HepG2 (cell line): ENCODE measurements around the gene ALDH3B2. TPM values are rescaled to one million over a fixed set of nuclear protein-coding genes. Genes with fewer than 3 reads are reported as not detected.
A peak's percentile ranks its signal among the peaks of the same experiment; 100 is the strongest.

Source experiments
- ASH2L ChIP-seq: fragments of 300-600, 200-600 bp; sonication (generic); IDR thresholded peaks from 2 replicates; pipeline ENCODE4 v1.7.0; 2017; ENCODE audit warnings: low read depth, mild to moderate bottlenecking, moderate library complexity, mixed read lengths, low read length; ENCODE audit not compliant: insufficient read length
- BHLHE40 ChIP-seq: IDR thresholded peaks from 2 replicates; pipeline ENCODE4 v1.6.1; 2011; ENCODE audit warnings: low read length, improper control_type of control experiment
- BORCS8-MEF2B ChIP-seq: sonication (generic); formaldehyde crosslinking; IDR thresholded peaks from 2 replicates; pipeline ENCODE4 v1.8.0; 2022; ENCODE audit warnings: mild to moderate bottlenecking, missing genetic modification reagents
- BRD4 ChIP-seq: sonication (generic); formaldehyde crosslinking; IDR thresholded peaks from 2 replicates; pipeline ENCODE4 v1.4.0; 2020; ENCODE audit warnings: missing genetic modification reagents
- HBP1 ChIP-seq: IDR thresholded peaks from 2 replicates; pipeline ENCODE4 v1.6.1; 2016; ENCODE audit warnings: low read depth, control low read depth
- KLF16 ChIP-seq, 2 experiments: sonication (generic) in 1 of 2; formaldehyde crosslinking in 1 of 2; IDR thresholded peaks; 2 replicates each; pipeline versions ENCODE4 v1.6.1 to v1.8.0; 2016 to 2023; ENCODE audit warnings: missing genetic modification reagents in 2 of 2, missing compliant biosample characterization in 1 of 2
- MLXIP ChIP-seq: sonication (generic); formaldehyde crosslinking; IDR thresholded peaks from 2 replicates; pipeline ENCODE4 v1.9.0; 2021; ENCODE audit warnings: missing genetic modification reagents, borderline replicate concordance
- NCOA2 ChIP-seq: sonication (generic); formaldehyde crosslinking; IDR thresholded peaks from 2 replicates; pipeline ENCODE4 v1.8.0; 2022; ENCODE audit warnings: inconsistent platforms
- NR1H2 ChIP-seq: sonication (generic); formaldehyde crosslinking; IDR thresholded peaks from 2 replicates; pipeline ENCODE4 v1.8.1; 2022; ENCODE audit warnings: low read depth, missing genetic modification reagents, borderline replicate concordance
- SRY ChIP-seq: sonication (generic); formaldehyde crosslinking; IDR thresholded peaks from 2 replicates; pipeline ENCODE4 v1.8.0; 2022; ENCODE audit warnings: mild to moderate bottlenecking, missing genetic modification reagents
- ZBTB21 ChIP-seq: sonication (generic); formaldehyde crosslinking; IDR thresholded peaks from 2 replicates; pipeline ENCODE4 v1.4.0; 2020; ENCODE audit warnings: missing genetic modification reagents
- ZFP62 ChIP-seq: sonication (generic); formaldehyde crosslinking; IDR thresholded peaks from 2 replicates; pipeline ENCODE4 v1.4.0; 2020; ENCODE audit warnings: missing genetic modification reagents
- ZMYM3 ChIP-seq: sonication (generic); formaldehyde crosslinking; IDR thresholded peaks from 2 replicates; pipeline ENCODE4 v1.5.1; 2020; ENCODE audit warnings: mild to moderate bottlenecking, missing genetic modification reagents
- ZNF205 ChIP-seq: IDR thresholded peaks from 2 replicates; pipeline ENCODE4 v1.6.1; 2018; ENCODE audit warnings: missing biosample characterization, missing genetic modification reagents
- ZNF567 ChIP-seq: sonication (generic); formaldehyde crosslinking; IDR thresholded peaks from 2 replicates; pipeline ENCODE4 v1.8.1; 2023; ENCODE audit warnings: mild to moderate bottlenecking, missing genetic modification reagents, borderline replicate concordance
- ZNF639 ChIP-seq: conservative IDR thresholded peaks from 2 replicates; pipeline ENCODE4 v1.6.1; 2018; ENCODE audit warnings: missing genetic modification reagents
- ZNF644 ChIP-seq: IDR thresholded peaks from 2 replicates; pipeline ENCODE4 v1.6.1; 2016; ENCODE audit warnings: low read depth
- ZNF704 ChIP-seq: sonication (generic); formaldehyde crosslinking; IDR thresholded peaks from 2 replicates; pipeline ENCODE4 v1.8.1; 2023; ENCODE audit warnings: mild to moderate bottlenecking, inconsistent platforms, moderate library complexity, missing genetic modification reagents, borderline replicate concordance
- ZNF740 ChIP-seq: sonication (generic); formaldehyde crosslinking; IDR thresholded peaks from 2 replicates; pipeline ENCODE4 v1.4.0; 2020; ENCODE audit warnings: missing genetic modification reagents
- ZNF772 ChIP-seq: sonication (generic); formaldehyde crosslinking; IDR thresholded peaks from 2 replicates; pipeline ENCODE4 v1.5.0; 2020; ENCODE audit warnings: mild to moderate bottlenecking, missing genetic modification reagents
- ZNF784 ChIP-seq: sonication (generic); formaldehyde crosslinking; IDR thresholded peaks from 2 replicates; pipeline ENCODE4 v1.5.1; 2020; ENCODE audit warnings: missing genetic modification reagents, mild to moderate bottlenecking, borderline replicate concordance
- polyA plus RNA-seq, 8 experiments: library from polyadenylated mRNA; depleted of rRNA in 3 of 8; stranded (reverse) in 7 of 8; unstranded in 1 of 8; fragments of >200 nt; fragmentation: Illumina TruSeq in 4 of 8; extraction: Trizol in 4 of 8; gene quantifications; 2 replicates each; pipeline versions ENCODE4 v1.2.1 to v1.2.3, GENCODE V29; 2011 to 2016; ENCODE audit warnings: low read depth in 4 of 8, missing spikeins in 1 of 8, mixed read lengths in 1 of 8; ENCODE audit not compliant: insufficient read depth in 1 of 8
- total RNA-seq, 5 experiments: library from RNA; depleted of rRNA; stranded (reverse); fragments of >200 nt; fragmentation: Illumina TruSeq; extraction: Trizol; gene quantifications; 2 replicates each; pipeline ENCODE4 v1.2.3, GENCODE V29; 2016; ENCODE audit warnings: low read depth in 1 of 5

The ALDH3B2 gene
- total and polyA plus RNA-seq, 2 of the 13 experiments (the other 11 are each of a cell fraction or from before 2014, with no cell fraction given): not detected

GRCh38 chr11:67629386-67630227 lies 44.8 kb downstream of the ALDH3B2 start, which contains the start of gene NUDT8 (continued):
- no peak for TF ChIP-seq ZNF740 (CRISPR knock-in tag)
- TF ChIP-seq ZNF205 (CRISPR knock-in tag): peak; percentile 64; the same call in 1 of the 2 replicates
- no peak for TF ChIP-seq ZNF704 (CRISPR knock-in tag)
- TF ChIP-seq ZBTB21 (CRISPR knock-in tag): 0 out of 2 replicates have a peak, but pooled peaks have one; percentile 31
- TF ChIP-seq ASH2L: no peak
- no peak for TF ChIP-seq ZNF639 (CRISPR knock-in tag)
- peak; percentile 67 for TF ChIP-seq SRY
- TF ChIP-seq KLF16 (CRISPR knock-in tag; IDR thresholded peaks at IDR 0.05): peak in 1 of 2 experiments; percentile 79; a peak in 2 of 4 replicates
- TF ChIP-seq ZNF567 (CRISPR knock-in tag): 0 out of 2 replicates have a peak, but pooled peaks have one; percentile 40
- no peak for TF ChIP-seq ZFP62
- TF ChIP-seq MLXIP (CRISPR knock-in tag): 0 out of 2 replicates have a peak, but pooled peaks have one; percentile 46
- no peak for TF ChIP-seq BRD4
- peak; percentile 43; the same call in 1 of the 2 replicates for TF ChIP-seq BHLHE40
- no peak for TF ChIP-seq ZNF644 (CRISPR knock-in tag)
- peak; percentile 96 for TF ChIP-seq ZMYM3 (CRISPR knock-in tag)
- TF ChIP-seq NR1H2 (CRISPR knock-in tag): 0 out of 2 replicates have a peak, but pooled peaks have one; percentile 30
- peak; percentile 62; the same call in 1 of the 2 replicates for TF ChIP-seq ZNF784
- TF ChIP-seq BORCS8-MEF2B (CRISPR knock-in tag): no peak; the same call in 1 of the 2 replicates
- TF ChIP-seq HBP1 (CRISPR knock-in tag): no peak
- peak; percentile 48; the same call in 1 of the 2 replicates for TF ChIP-seq NCOA2 (CRISPR knock-in tag)
- TF ChIP-seq ZNF772 (CRISPR knock-in tag): peak; percentile 22; the same call in 1 of the 2 replicates
